ENCODE results near the gene DACT2.

- TF ChIP-seq CTCF (IDR thresholded peaks at IDR 0.05) (no peak), POLR2A (IDR thresholded peaks at IDR 0.05) (no peak)
Measured at GRCh38 chr6:168313431-168314011, 6.1 kb downstream of the DACT2 start.

Data from thyroid gland (tissue), 4 donors.